K562 (cell line): ENCODE measurements around the gene NCF1. TPM values are rescaled to one million over a fixed set of nuclear protein-coding genes. Genes with fewer than 3 reads are reported as not detected.
"Not testable (repeated sequence)": the region's sequence is repeated elsewhere in the genome, so short reads cannot be mapped to it uniquely, and the experiment has no call there.

Experiments
- ATAC-seq: fragments of 200-7000 bp; cut with Tn5 transposase; 3 replicates; pipeline ENCODE4 v1.9.1; 2020; ENCODE audit warnings: moderate library complexity
- BruUV-seq: library from RNA; stranded (reverse); fragments of 400-500 nt; replicated peaks from 2 replicates; lab custom pipeline; 2021; lab: Mats Ljungman, UMichigan
- CTCF ChIA-PET: fragments of 300-600 bp; formaldehyde crosslinking; extraction: SDS; loops from one replicate; lab custom pipeline; 2021; ENCODE audit warnings: low intra/inter-chr PET ratio; lab: Yijun Ruan, JAX
- POLR2A ChIA-PET: fragments of 300-600, 350-650 bp; sonication (Branson Sonifier 250); formaldehyde crosslinking; extraction: SDS; loops from one replicate; lab custom pipeline; 2021; ENCODE audit warnings: antibody characterized with exemption, inconsistent platforms; lab: Yijun Ruan, JAX
- DNase-seq, 4 experiments: peaks; one replicate each; pipeline versions ENCODE4 v3.0.0 to v3.0.0-alpha.2; 2011 to 2018; ENCODE audit warnings: low spot score in 3 of 4, mixed read lengths in 3 of 4; ENCODE audit errors: extremely low read depth in 1 of 4
- FAIRE-seq: peaks from 2 replicates; lab custom pipeline; 2011; peaks lifted over from hg19 to GRCh38; lab: Jason Lieb, UNC
- H2AFZ ChIP-seq: 2 replicates; pipeline ENCODE4 v1.6.0; 2011; ENCODE audit warnings: low read depth, low read length, control low read depth, inconsistent platforms
- H3K27ac ChIP-seq: fragments of 200-600 bp; 3 replicates; pipeline ENCODE4 v1.8.0; 2011; ENCODE audit warnings: low read depth, mild to moderate bottlenecking, control low read depth, inconsistent platforms, low read length, moderate library complexity, mixed read lengths; ENCODE audit errors: extremely low read depth
- H3K27me3 ChIP-seq, 2 experiments: fragments of 300-600 bp in 1 of 2; 2 replicates in 1 of 2; 3 replicates in 1 of 2; pipeline versions ENCODE4 v1.6.0 to v1.8.0; 2011; ENCODE audit warnings: inconsistent platforms in 2 of 2, low read length in 2 of 2, mild to moderate bottlenecking in 1 of 2, mixed read lengths in 1 of 2, moderate library complexity in 1 of 2; ENCODE audit not compliant: control insufficient read depth in 2 of 2, insufficient read depth in 2 of 2
- H3K36me3 ChIP-seq: fragments of 300-600 bp; 3 replicates; pipeline ENCODE4 v1.8.0; 2011; ENCODE audit warnings: mild to moderate bottlenecking, low read length, inconsistent platforms; ENCODE audit not compliant: control insufficient read depth, insufficient read depth
- H3K4me1 ChIP-seq, 2 experiments: fragments of 200-600 bp in 1 of 2; replicated peaks in 1 of 2; 2 replicates in 1 of 2; 3 replicates in 1 of 2; pipeline versions ENCODE4 v1.5.1 to v1.8.0; 2011; ENCODE audit warnings: inconsistent platforms in 2 of 2, low read length in 2 of 2, mild to moderate bottlenecking in 1 of 2, mixed read lengths in 1 of 2, moderate library complexity in 1 of 2; ENCODE audit not compliant: control insufficient read depth in 2 of 2, insufficient read depth in 2 of 2
- H3K4me2 ChIP-seq: 2 replicates; pipeline ENCODE4 v1.6.1; 2011; ENCODE audit warnings: low read length, control low read depth, inconsistent platforms, mixed read lengths; ENCODE audit not compliant: insufficient read depth
- H3K4me3 ChIP-seq: fragments of 200-600 bp; sonication (generic), shearing (Covaris generic); 2 replicates; pipeline ENCODE4 v1.5.1; 2016; ENCODE audit warnings: control low read depth, inconsistent platforms
- H3K79me2 ChIP-seq: fragments of 200-600 bp; 3 replicates; pipeline ENCODE4 v1.8.0; 2011; ENCODE audit warnings: low read length, inconsistent platforms; ENCODE audit not compliant: control insufficient read depth, insufficient read depth
- H3K9ac ChIP-seq, 2 experiments: 2 replicates each; pipeline versions ENCODE4 v1.6.0 to v1.6.1; 2011; ENCODE audit warnings: low read depth in 2 of 2, low read length in 2 of 2, control low read depth in 1 of 2, inconsistent platforms in 1 of 2, mild to moderate bottlenecking in 1 of 2, mixed read lengths in 1 of 2; ENCODE audit not compliant: insufficient read depth in 1 of 2
- H3K9me1 ChIP-seq: one replicate; pipeline ENCODE4 v1.6.0; 2011; ENCODE audit warnings: inconsistent platforms, mild to moderate bottlenecking, low read length, moderate library complexity; ENCODE audit not compliant: control insufficient read depth, insufficient read depth
- H3K9me3 ChIP-seq: replicated peaks from 2 replicates; pipeline ENCODE4 v1.5.1; 2011; ENCODE audit warnings: low read depth, low read length, inconsistent platforms; ENCODE audit not compliant: control insufficient read depth, insufficient read depth
- H4K20me1 ChIP-seq: replicated peaks from 2 replicates; pipeline ENCODE4 v1.6.1; 2011; ENCODE audit warnings: low read length, inconsistent platforms, mixed read lengths; ENCODE audit not compliant: control insufficient read depth, insufficient read depth
- CREM ChIP-seq: IDR thresholded peaks from 2 replicates; pipeline ENCODE4 v1.6.1; 2014; ENCODE audit warnings: antibody characterized with exemption, low read depth
- CTCF ChIP-seq, 3 experiments: IDR thresholded peaks in 2 of 3; conservative IDR thresholded peaks in 1 of 3; 2 replicates each; pipeline ENCODE4 v1.5.1; 2011 to 2012; ENCODE audit warnings: low read length in 3 of 3, mild to moderate bottlenecking in 3 of 3, control low read depth in 2 of 3, improper control_type of control experiment in 1 of 3, inconsistent platforms in 1 of 3, low read depth in 1 of 3, mixed read lengths in 1 of 3, moderate library complexity in 1 of 3; ENCODE audit not compliant: insufficient read depth in 2 of 3
- POLR2G ChIP-seq: fragments of 200-400 bp; formaldehyde crosslinking; IDR thresholded peaks from 2 replicates; pipeline ENCODE4 v1.6.1; 2017; ENCODE audit warnings: low read depth, mild to moderate bottlenecking, antibody characterized with exemption, low read length, moderate library complexity
- RBFOX2 ChIP-seq: fragments of 200-400 bp; formaldehyde crosslinking; IDR thresholded peaks from 2 replicates; pipeline ENCODE4 v1.6.1; 2017; ENCODE audit warnings: low read depth, mild to moderate bottlenecking, low read length, moderate library complexity
- WGBS: fragments of 100-300 bp; shearing (Covaris generic); methylation state at CpG from one replicate; pipeline ENCODE4 v1.1.6; 2016; ENCODE audit warnings: low coverage, mixed read lengths; ENCODE audit not compliant: insufficient coverage; ENCODE audit errors: missing lambda C conversion rate; 5-methylcytosine and 5-hydroxymethylcytosine counted together
- in situ Hi-C: fragments of 300-500 bp; cut with MboI; formaldehyde crosslinking; loops from 4 replicates; pipeline ENCODE4 v1.15.0; 2018; ENCODE audit warnings: inconsistent platforms, mixed read lengths
- intact Hi-C: fragments of 100-400 bp; cut with micrococcal nuclease; formaldehyde crosslinking; loops from 2 replicates; pipeline ENCODE4 v1.14.2; 2022
- polyA plus RNA-seq, 8 experiments: library from polyadenylated mRNA; depleted of rRNA in 4 of 8; stranded (reverse) in 5 of 8; unstranded in 3 of 8; fragments of >200 nt; fragmentation: Nextera tagmentation in 2 of 8; fragmentation: Illumina TruSeq in 1 of 8; extraction: Ambion mirVana in 2 of 8; extraction: Trizol in 1 of 8; gene quantifications; 2 replicates each; pipeline versions ENCODE4 v1.2.1 to v1.2.3, GENCODE V29; 2011 to 2014; ENCODE audit warnings: inconsistent platforms in 1 of 8, missing spikeins in 1 of 8
- total RNA-seq, 7 experiments: library from RNA; depleted of rRNA in 6 of 7; stranded (reverse); fragments of >200 nt in 6 of 7; fragmentation: Illumina TruSeq in 2 of 7; extraction: Trizol in 2 of 7; gene quantifications; 2 replicates each; pipeline versions ENCODE4 v1.2.1 to v1.2.3, GENCODE V29; 2011 to 2021; ENCODE audit warnings: low replicate concordance in 1 of 7

NCF1 gene
- total and polyA plus RNA-seq, 9 of the 15 experiments (the other 6 are each of a cell fraction or from before 2014, with no cell fraction given) = 0.29 TPM; not detected in 8

DNA sequence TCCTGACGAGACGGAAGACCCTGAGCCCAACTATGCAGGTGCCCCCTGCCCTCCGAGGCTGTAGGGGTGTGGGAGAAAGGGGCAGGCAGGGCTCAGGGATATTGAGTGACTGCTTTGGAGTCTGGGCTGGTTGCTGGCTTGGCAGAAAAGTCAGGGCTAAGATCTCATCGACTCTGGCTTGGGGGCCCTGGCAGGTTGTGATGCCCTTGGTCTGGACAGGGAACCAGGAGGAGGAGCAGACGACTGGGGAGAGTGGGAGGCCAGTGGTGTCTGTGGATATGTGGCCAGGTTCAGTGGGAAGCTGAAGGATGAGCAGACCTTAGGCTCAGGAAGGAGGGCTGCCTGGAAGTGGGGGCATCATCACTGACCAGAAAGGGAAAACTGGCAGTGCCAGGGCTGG is 9.8 kb downstream of the NCF1 start:
- H3K79me2 ChIP-seq, H3K4me2 ChIP-seq, H3K9me1 ChIP-seq, H3K36me3 ChIP-seq, H3K9ac ChIP-seq, DNase-seq, FAIRE-seq, intact Hi-C loops, ATAC-seq, H3K4me1 ChIP-seq, H3K27me3 ChIP-seq, H3K27ac ChIP-seq, POLR2A ChIA-PET, BruUV-seq, H3K9me3 ChIP-seq, CTCF ChIA-PET, H4K20me1 ChIP-seq, H3K4me3 ChIP-seq, H2AFZ ChIP-seq: not testable (repeated sequence)
- WGBS = 14% methylated on average over 4 of the region's 5 CpGs
- in situ Hi-C loops = loop anchor here (10.0 kb wide), 1 partner anchor 1549 kb away; no protein-coding TSS in a partner anchor

DNA sequence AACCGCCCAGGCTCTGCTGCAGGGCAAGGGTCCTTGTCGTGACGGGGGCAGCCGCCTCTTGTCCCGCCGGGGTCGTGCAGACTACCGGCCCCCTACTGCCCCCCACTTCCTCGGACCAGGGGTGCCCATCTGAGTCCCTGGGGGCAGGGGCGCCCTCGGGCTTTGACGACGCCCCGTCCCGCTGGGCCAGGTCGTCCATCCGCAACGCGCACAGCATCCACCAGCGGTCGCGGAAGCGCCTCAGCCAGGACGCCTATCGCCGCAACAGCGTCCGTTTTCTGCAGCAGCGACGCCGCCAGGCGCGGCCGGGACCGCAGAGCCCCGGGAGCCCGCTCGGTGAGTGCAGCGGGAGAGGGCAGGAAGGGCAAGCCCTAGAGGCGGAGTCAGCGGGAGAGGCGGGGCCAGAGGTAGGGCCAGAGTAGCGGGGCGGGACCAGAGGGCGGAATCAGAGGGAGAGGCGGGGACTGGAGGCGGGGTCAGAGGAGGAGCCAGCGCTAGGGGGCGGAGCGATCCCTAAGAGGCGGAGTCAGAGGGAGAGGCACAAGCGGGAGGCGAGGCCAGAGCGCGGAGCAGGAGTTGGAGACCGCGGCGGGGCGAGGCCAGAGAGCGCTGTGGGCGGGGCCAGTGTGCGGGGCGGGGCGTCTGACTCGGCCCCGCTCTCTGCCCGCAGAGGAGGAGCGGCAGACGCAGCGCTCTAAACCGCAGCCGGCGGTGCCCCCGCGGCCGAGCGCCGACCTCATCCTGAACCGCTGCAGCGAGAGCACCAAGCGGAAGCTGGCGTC is 14.7 kb downstream of the NCF1 start:
- in situ Hi-C loops = loop anchor here (10.0 kb wide), 1 partner anchor 1554 kb away; no protein-coding TSS in a partner anchor
- H3K36me3 ChIP-seq, H3K9ac ChIP-seq, H3K79me2 ChIP-seq, H3K27ac ChIP-seq, H3K27me3 ChIP-seq, FAIRE-seq, H3K9me1 ChIP-seq, intact Hi-C loops, H3K9me3 ChIP-seq, H2AFZ ChIP-seq, BruUV-seq, POLR2A ChIA-PET, H4K20me1 ChIP-seq, CTCF ChIA-PET, H3K4me2 ChIP-seq, H3K4me1 ChIP-seq: not testable (repeated sequence)
- DNase-seq (peak in 1 of 4 experiments; percentile 90), ATAC-seq (peak; percentile 95)
- TF ChIP-seq POLR2G (peak; percentile 49), RBFOX2 (peak; percentile 30; the same call in 1 of the 2 replicates), CREM (0 out of 2 replicates have a peak, but pooled peaks have one; percentile 7), CTCF (IDR thresholded peaks at IDR 0.05 in 2 of 3, conservative IDR thresholded peaks at IDR 0.05 in 1 of 3; ENCODE audit: insufficient read depth in 2 of 3, low read depth in 1 of 3, low read length in 3 of 3) (peak in 2 of 3 experiments; percentile 27 to 58; a peak in 4 of 6 replicates)
- 0% methylated on average over 20 of the region's 82 CpGs for WGBS
- peak overlapping the region; percentile 16; the same call in 1 of the 2 replicates for H3K4me3 ChIP-seq

DNA sequence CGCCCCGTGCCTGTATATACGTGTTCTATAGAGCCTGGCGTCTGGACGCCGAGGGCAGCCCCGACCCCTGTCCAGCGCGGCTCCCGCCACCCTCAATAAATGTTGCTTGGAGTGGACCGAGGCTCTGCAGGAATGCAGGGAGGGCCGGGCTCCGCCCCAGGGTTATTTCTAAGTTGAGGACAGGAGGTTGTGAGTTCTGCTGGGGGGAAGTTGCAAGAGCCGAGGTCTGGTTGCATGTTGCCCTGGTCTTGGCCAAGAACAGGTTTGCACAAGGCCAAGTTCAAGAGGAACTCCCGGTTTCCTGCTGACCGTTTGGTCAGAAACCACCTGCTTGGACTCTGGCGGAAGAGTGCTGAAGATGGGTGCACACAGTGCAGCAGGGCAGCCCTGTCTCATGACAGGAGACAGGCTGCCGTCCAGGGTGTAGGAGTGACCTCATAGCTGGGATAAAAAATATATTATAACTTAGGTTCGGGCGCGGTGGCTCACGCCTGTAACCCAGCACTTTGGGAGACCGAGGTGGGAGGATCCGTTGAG is 15.5 kb downstream of the NCF1 start:
- H3K27ac ChIP-seq, H4K20me1 ChIP-seq, H3K9me1 ChIP-seq, H3K27me3 ChIP-seq, POLR2A ChIA-PET, BruUV-seq, FAIRE-seq, CTCF ChIA-PET, H3K36me3 ChIP-seq, H3K9ac ChIP-seq, H3K4me1 ChIP-seq, DNase-seq, H3K9me3 ChIP-seq, H3K79me2 ChIP-seq, H3K4me2 ChIP-seq, intact Hi-C loops, H2AFZ ChIP-seq, H3K4me3 ChIP-seq: not testable (repeated sequence)
- ATAC-seq = peak; percentile 0; the same call in 1 of the 3 replicates
- in situ Hi-C loops = loop anchor here (10.0 kb wide), 1 partner anchor 1554 kb away; no protein-coding TSS in a partner anchor
- WGBS = 14% methylated on average over 3 of the region's 24 CpGs
